ENCODE results near the gene PTPRE. TPM values are rescaled to one million over a fixed set of nuclear protein-coding genes. Genes with fewer than 3 reads are reported as not detected.
A peak's percentile ranks its signal among the peaks of the same experiment; 100 is the strongest.

Gene PTPRE
- total and polyA plus RNA-seq, 10 of the 15 experiments (the other 5 are each of a cell fraction or from before 2014, with no cell fraction given) = 2.9 to 7.6 (median 5.8) TPM

GRCh38 chr10:128062881-128063563 lies 156.1 kb downstream of the PTPRE start (continued):
- TF ChIP-seq, protein P1, sequence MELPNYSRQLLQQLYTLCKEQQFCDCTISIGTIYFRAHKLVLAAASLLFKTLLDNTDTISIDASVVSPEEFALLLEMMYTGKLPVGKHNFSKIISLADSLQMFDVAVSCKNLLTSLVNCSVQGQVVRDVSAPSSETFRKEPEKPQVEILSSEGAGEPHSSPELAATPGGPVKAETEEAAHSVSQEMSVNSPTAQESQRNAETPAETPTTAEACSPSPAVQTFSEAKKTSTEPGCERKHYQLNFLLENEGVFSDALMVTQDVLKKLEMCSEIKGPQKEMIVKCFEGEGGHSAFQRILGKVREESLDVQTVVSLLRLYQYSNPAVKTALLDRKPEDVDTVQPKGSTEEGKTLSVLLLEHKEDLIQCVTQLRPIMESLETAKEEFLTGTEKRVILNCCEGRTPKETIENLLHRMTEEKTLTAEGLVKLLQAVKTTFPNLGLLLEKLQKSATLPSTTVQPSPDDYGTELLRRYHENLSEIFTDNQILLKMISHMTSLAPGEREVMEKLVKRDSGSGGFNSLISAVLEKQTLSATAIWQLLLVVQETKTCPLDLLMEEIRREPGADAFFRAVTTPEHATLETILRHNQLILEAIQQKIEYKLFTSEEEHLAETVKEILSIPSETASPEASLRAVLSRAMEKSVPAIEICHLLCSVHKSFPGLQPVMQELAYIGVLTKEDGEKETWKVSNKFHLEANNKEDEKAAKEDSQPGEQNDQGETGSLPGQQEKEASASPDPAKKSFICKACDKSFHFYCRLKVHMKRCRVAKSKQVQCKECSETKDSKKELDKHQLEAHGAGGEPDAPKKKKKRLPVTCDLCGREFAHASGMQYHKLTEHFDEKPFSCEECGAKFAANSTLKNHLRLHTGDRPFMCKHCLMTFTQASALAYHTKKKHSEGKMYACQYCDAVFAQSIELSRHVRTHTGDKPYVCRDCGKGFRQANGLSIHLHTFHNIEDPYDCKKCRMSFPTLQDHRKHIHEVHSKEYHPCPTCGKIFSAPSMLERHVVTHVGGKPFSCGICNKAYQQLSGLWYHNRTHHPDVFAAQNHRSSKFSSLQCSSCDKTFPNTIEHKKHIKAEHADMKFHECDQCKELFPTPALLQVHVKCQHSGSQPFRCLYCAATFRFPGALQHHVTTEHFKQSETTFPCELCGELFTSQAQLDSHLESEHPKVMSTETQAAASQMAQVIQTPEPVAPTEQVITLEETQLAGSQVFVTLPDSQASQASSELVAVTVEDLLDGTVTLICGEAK (IDR thresholded peaks at IDR 0.05; ENCODE audit: borderline replicate concordance) = no peak
- no peak for TF ChIP-seq ELK1 (IDR thresholded peaks at IDR 0.05; ENCODE audit: low read depth, low read length)
- TF ChIP-seq BCLAF1 (IDR thresholded peaks at IDR 0.05) = no peak
- TF ChIP-seq JUND (IDR thresholded peaks at IDR 0.05; ENCODE audit: low read depth, low read length) = no peak
- TF ChIP-seq E2F8 (IDR thresholded peaks at IDR 0.05; ENCODE audit: low read depth, partially characterized antibody) = no peak
- 0 out of 2 replicates have a peak, but pooled peaks have one; percentile 55 for TF ChIP-seq CBFB (IDR thresholded peaks at IDR 0.05; ENCODE audit: low read depth)
- peak; percentile 85 for TF ChIP-seq IRF4 (IDR thresholded peaks at IDR 0.05; ENCODE audit: low read depth, low read length)
- TF ChIP-seq PAX8 (IDR thresholded peaks at IDR 0.05) = no peak
- TF ChIP-seq NRF1 (conservative IDR thresholded peaks at IDR 0.05; ENCODE audit: low read depth, low read length) = no peak
- TF ChIP-seq POU2F2 (IDR thresholded peaks at IDR 0.05; ENCODE audit: borderline replicate concordance, low read depth, low read length) = peak; percentile 43; the same call in 1 of the 3 replicates
- peak; percentile 92 for TF ChIP-seq RUNX3 (IDR thresholded peaks at IDR 0.05; ENCODE audit: low read length)
- no peak for TF ChIP-seq SRF (IDR thresholded peaks at IDR 0.05; ENCODE audit: low read depth in 2 of 2, low read length in 2 of 2)
- no peak for TF ChIP-seq RFX5 (IDR thresholded peaks at IDR 0.05; ENCODE audit: low read depth, low read length)
- TF ChIP-seq ZBED1 (IDR thresholded peaks at IDR 0.05; ENCODE audit: borderline replicate concordance) = no peak
- TF ChIP-seq FOXM1 (IDR thresholded peaks at IDR 0.05; ENCODE audit: low read depth, low read length) = peak; percentile 58; the same call in 1 of the 2 replicates
- TF ChIP-seq IKZF1 (conservative IDR thresholded peaks at IDR 0.05) = peak; percentile 98
- TF ChIP-seq HDAC2 (IDR thresholded peaks at IDR 0.05) = no peak
- TF ChIP-seq HDGF (IDR thresholded peaks at IDR 0.05) = 0 out of 2 replicates have a peak, but pooled peaks have one; percentile 57
- no peak for TF ChIP-seq STAT1 (conservative IDR thresholded peaks at IDR 0.05)
